SK-N-SH treated with all-trans-retinoic acid at 6 μM for 48 hours (cell line): ENCODE data around the gene PSAT1.

ENCODE experiments used
- ZFP3 ChIP-seq: fragments of 250-450 bp; sonication (Bioruptor Pico); IDR thresholded peaks from 2 replicates; pipeline ENCODE4 v1.5.0; 2020; ENCODE audit warnings: mild to moderate bottlenecking, moderate library complexity
- ZNF70 ChIP-seq: fragments of 450-650 bp; formaldehyde crosslinking; IDR thresholded peaks from 2 replicates; pipeline ENCODE4 v1.5.0; 2020; ENCODE audit warnings: mild to moderate bottlenecking, moderate library complexity
- TF ChIP-seq, protein P1 (sequence below): fragments of 250-450 bp; sonication (Bioruptor Pico); IDR thresholded peaks from 2 replicates; pipeline ENCODE4 v1.5.1; 2020; ENCODE audit warnings: low read depth, mild to moderate bottlenecking, moderate library complexity

DNA sequence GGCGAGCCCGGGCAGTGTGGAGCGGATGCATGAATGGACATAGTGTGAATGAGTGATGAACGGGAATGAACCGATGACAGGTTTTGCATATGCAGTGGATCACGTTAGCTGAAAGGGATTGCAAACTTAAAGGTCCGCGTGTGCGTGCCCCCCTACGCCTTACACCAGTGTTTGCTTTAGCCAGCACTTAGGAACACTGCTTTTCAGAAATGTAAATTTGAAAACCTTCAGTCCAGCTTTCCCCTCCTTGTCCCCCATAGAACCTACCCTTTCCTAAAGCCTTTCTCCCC is 692 bp downstream of the PSAT1 start:
- TF ChIP-seq ZFP3 (CRISPR knock-in tag): no peak
- TF ChIP-seq, protein P1, sequence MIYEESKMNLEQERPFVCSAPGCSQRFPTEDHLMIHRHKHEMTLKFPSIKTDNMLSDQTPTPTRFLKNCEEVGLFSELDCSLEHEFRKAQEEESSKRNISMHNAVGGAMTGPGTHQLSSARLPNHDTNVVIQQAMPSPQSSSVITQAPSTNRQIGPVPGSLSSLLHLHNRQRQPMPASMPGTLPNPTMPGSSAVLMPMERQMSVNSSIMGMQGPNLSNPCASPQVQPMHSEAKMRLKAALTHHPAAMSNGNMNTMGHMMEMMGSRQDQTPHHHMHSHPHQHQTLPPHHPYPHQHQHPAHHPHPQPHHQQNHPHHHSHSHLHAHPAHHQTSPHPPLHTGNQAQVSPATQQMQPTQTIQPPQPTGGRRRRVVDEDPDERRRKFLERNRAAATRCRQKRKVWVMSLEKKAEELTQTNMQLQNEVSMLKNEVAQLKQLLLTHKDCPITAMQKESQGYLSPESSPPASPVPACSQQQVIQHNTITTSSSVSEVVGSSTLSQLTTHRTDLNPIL: no peak
- no peak for TF ChIP-seq ZNF70 (CRISPR knock-in tag)
